Gastrocnemius medialis (tissue), 4 donors: ENCODE data around the gene RAI1. TPM values are rescaled to one million over a fixed set of nuclear protein-coding genes. Genes with fewer than 3 reads are reported as not detected.
A peak's percentile ranks its signal among the peaks of the same experiment; 100 is the strongest.

Experiments used
- ATAC-seq, 2 donors: fragments of 150-250 bp; one replicate each; pipeline ENCODE4 v1.9.1; 2016
- DNase-seq, 2 donors: peaks; one replicate each; pipeline ENCODE4 v3.0.0-alpha.2; 2019
- H3K27ac ChIP-seq, 4 donors: fragments of 200-600 bp; sonication (generic); 1 replicate in 1 of 4; 2 replicates in 3 of 4; pipeline ENCODE4 v1.5.1; 2016 to 2018; ENCODE audit warnings: mild to moderate bottlenecking in 2 of 4, moderate library complexity in 1 of 4
- H3K27me3 ChIP-seq, 3 donors: fragments of 200-600 bp; sonication (generic) in 2 of 3; 1 replicate in 1 of 3; 2 replicates in 2 of 3; pipeline versions ENCODE4 v1.5.1 to v1.6.0; 2016 to 2019; ENCODE audit warnings: mild to moderate bottlenecking in 1 of 3, moderate library complexity in 1 of 3
- H3K36me3 ChIP-seq, 2 donors: fragments of 200-600 bp; sonication (generic) in 1 of 2; one replicate each; pipeline ENCODE4 v1.5.1; 2017 to 2018
- H3K4me1 ChIP-seq, 2 donors: fragments of 200-600 bp; sonication (generic) in 1 of 2; one replicate each; pipeline ENCODE4 v1.5.1; 2016 to 2017; ENCODE audit warnings: mild to moderate bottlenecking in 2 of 2
- H3K4me3 ChIP-seq, 4 donors: fragments of 200-600 bp; sonication (generic) in 3 of 4; 1 replicate in 1 of 4; 2 replicates in 3 of 4; pipeline ENCODE4 v1.5.1; 2016 to 2019; ENCODE audit warnings: mild to moderate bottlenecking in 2 of 4
- H3K9me3 ChIP-seq, 3 donors: fragments of 200-600 bp; sonication (generic) in 2 of 3; 1 replicate in 1 of 3; 2 replicates in 2 of 3; pipeline ENCODE4 v1.5.1; 2016 to 2019
- POLR2A ChIP-seq, 2 donors: fragments of 450-650 bp; IDR thresholded peaks; one replicate each; pipeline ENCODE4 v1.6.1; 2017; ENCODE audit warnings: antibody characterized with exemption in 2 of 2, mild to moderate bottlenecking in 2 of 2, moderate library complexity in 2 of 2
- in situ Hi-C, 4 donors: fragments of 200-750 bp; cut with MboI; loops; one replicate each; pipeline versions ENCODE4 v1.15.0 to v1.8.0; 2017; ENCODE audit warnings: low sequenced_read_pairs in 4 of 4
- intact Hi-C: fragments of 100-400 bp; cut with DNase I; formaldehyde crosslinking; loops from one replicate; pipeline ENCODE4 v1.15.1; 2023; ENCODE audit warnings: low total_unique reads
- total RNA-seq, 4 donors: library from RNA; depleted of rRNA; stranded (reverse); fragments of >200 nt; gene quantifications; one replicate each; pipeline versions ENCODE4 v1.1.0 to v1.2.3, GENCODE V29; 2016
- TF ChIP-seq, protein P1 (sequence below), 5 experiments: fragments of 450-650 bp in 3 of 5; fragments of 200-600 bp in 2 of 5; sonication (generic) in 2 of 5; IDR thresholded peaks in 4 of 5; conservative IDR thresholded peaks in 1 of 5; 1 replicate in 4 of 5; 2 replicates in 1 of 5; pipeline ENCODE4 v1.5.1; 2016 to 2019; ENCODE audit warnings: antibody characterized with exemption in 5 of 5, mild to moderate bottlenecking in 3 of 5, moderate library complexity in 3 of 5

The RAI1 gene
- total RNA-seq, 4 donors from 2014 or later, result 2.1 to 6.7 (median 4.3) TPM

DNA sequence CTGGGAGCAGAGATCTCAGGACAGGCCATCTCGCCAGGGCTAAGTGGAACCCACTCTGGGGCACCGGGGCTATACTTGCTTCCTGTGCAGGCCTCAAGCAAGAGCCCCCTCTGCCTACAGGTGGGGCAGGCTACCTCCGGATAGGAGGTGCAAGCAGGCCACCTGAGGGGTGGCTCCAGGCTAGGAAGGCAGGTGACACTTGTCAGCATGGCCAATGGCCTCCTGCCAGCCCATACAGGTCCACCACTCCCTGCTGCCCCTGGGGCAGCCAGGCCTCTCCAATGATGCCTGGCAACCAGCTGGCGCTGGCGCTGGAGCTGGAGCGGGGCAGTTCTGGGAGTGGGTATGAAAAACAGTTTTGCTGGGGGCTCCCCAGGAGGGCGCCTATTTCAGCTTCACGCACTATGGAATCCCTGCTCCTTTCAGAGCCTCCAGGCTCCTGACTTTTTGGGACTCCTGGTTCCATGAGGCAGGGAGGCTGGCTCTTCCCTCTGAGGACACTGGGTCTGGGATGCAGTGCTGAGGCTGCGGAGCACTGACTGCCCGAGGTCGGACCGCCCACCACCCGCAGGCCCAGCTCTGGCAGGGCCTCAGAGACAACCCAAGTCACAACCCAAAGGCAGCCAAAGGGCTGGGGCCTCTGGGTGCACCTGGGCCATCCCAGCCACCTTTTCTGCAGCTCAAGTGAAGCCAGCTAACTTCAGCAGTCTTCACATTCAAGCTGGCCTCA is 164.0 kb downstream of the RAI1 start:
- Histone ChIP-seq H3K4me3 (no peak overlapping the region), H3K27ac (peak overlapping the region in 3 of 4 donors; percentile 12 to 100 (median 77)), H3K9me3 (no peaks in the 10 kb centered on the region), H3K4me1 (peaks cover 42 to 64% of the 10 kb centered on the region in 2 donors), H3K27me3 (no peaks in the 10 kb centered on the region), H3K36me3 (peaks cover 0 to 8% of the 10 kb centered on the region in 2 donors)
- DNase-seq (no peak), ATAC-seq (no peak)
- intact Hi-C loops, result loop anchor here (10.0 kb wide), 1 partner anchor 340 kb away; the partner anchor contains the start of gene ALKBH5
- TF ChIP-seq, protein P1, sequence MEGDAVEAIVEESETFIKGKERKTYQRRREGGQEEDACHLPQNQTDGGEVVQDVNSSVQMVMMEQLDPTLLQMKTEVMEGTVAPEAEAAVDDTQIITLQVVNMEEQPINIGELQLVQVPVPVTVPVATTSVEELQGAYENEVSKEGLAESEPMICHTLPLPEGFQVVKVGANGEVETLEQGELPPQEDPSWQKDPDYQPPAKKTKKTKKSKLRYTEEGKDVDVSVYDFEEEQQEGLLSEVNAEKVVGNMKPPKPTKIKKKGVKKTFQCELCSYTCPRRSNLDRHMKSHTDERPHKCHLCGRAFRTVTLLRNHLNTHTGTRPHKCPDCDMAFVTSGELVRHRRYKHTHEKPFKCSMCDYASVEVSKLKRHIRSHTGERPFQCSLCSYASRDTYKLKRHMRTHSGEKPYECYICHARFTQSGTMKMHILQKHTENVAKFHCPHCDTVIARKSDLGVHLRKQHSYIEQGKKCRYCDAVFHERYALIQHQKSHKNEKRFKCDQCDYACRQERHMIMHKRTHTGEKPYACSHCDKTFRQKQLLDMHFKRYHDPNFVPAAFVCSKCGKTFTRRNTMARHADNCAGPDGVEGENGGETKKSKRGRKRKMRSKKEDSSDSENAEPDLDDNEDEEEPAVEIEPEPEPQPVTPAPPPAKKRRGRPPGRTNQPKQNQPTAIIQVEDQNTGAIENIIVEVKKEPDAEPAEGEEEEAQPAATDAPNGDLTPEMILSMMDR (IDR thresholded peaks at IDR 0.05 in 4 of 5, conservative IDR thresholded peaks at IDR 0.05 in 1 of 5), result no peak
- no peak for TF ChIP-seq POLR2A (IDR thresholded peaks at IDR 0.05)
- in situ Hi-C loops, result no loop called here

DNA sequence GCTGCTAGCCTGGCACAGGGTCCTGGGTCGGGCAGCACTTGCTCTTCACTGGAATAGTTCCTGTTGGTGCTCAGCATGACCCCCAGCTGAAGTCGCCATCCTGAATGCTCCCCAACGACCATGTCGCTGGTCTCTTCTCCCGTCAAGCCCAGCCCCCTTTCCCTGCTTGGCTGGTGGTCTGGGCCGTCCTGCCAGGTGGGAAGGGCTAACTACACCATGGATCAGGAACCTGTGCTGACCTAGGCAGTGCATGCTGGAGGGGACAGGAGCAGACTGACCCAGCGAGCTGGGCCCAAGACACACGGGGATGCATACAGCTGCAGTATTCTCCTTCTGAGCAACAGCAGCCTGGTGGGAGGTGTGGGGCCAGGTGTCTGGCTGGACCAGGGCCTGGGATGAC is 164.7 kb downstream of the RAI1 start:
- in situ Hi-C loops (no loop called here), intact Hi-C loops (loop anchor here (10.0 kb wide), 1 partner anchor 339 kb away; the partner anchor contains the start of gene ALKBH5)
- no peak for DNase-seq
- Histone ChIP-seq H3K27ac (no peak overlapping the region), H3K9me3 (no peaks in the 10 kb centered on the region), H3K4me3 (no peak overlapping the region), H3K4me1 (peaks cover 45 to 63% of the 10 kb centered on the region in 2 donors), H3K27me3 (no peaks in the 10 kb centered on the region), H3K36me3 (peaks cover 0 to 8% of the 10 kb centered on the region in 2 donors)
- no peak for ATAC-seq
- TF ChIP-seq, protein P1 (IDR thresholded peaks at IDR 0.05 in 4 of 5, conservative IDR thresholded peaks at IDR 0.05 in 1 of 5), result no peak
- TF ChIP-seq POLR2A (IDR thresholded peaks at IDR 0.05), result no peak

DNA sequence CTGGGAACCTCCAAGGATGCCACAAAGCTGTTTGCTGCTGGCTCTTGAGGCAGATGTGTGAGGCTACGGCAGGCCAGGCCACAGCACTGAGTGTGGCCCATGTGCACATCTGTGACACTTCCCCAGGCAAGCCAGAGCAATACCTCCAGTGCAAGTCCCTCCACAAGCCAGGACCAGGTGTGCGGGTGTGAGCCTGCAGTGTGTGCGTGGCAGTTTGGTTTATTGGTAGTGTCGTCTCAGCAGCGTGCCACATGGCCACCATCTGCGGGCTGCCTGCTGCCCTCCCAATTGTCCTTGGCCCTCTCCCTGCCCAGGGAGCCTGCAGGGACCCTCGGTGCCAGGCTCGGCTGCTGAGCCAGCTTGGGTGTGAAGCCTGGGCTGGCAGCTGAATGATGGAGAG is 165.4 kb downstream of the RAI1 start:
- Histone ChIP-seq H3K4me3 (no peak overlapping the region), H3K27me3 (no peaks in the 10 kb centered on the region), H3K27ac (no peak overlapping the region), H3K36me3 (peaks cover 0 to 8% of the 10 kb centered on the region in 2 donors), H3K4me1 (peaks cover 43 to 57% of the 10 kb centered on the region in 2 donors), H3K9me3 (no peaks in the 10 kb centered on the region)
- DNase-seq (no peak), ATAC-seq (no peak)
- TF ChIP-seq, protein P1 (IDR thresholded peaks at IDR 0.05 in 4 of 5, conservative IDR thresholded peaks at IDR 0.05 in 1 of 5), result no peak
- TF ChIP-seq POLR2A (IDR thresholded peaks at IDR 0.05), result no peak
- intact Hi-C loops (loop anchor here (10.0 kb wide), 1 partner anchor 338 kb away; the partner anchor contains the start of gene ALKBH5), in situ Hi-C loops (no loop called here)

DNA sequence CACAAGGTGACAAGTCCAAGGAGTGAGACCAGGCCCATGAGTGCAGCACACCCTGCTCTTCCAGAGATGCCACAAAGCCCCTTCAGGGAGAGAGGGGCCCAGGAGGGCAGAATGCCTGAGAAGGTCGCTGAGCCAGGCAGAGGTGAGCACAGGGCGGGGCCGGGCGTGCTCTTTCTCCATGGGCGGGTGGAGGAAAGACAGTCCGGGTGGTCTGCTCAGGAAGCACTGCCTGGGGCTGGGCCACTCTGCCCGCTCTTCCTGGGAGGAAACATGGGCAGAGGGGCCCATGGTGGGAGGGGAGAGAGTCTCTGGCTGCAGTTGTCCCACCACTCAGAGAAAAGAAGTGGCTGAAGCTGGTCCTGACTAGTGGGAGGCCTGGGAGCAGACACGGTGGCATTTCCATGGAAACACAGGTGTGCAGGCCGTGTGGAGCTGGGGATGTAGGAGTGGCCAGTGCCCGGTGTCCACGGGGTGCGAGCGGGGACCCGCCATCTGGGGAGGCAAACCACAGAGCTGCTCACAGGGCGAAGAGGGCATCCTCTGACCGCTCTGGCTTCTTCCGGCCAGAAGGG is 165.9 kb downstream of the RAI1 start:
- no peak for ATAC-seq
- Histone ChIP-seq H3K4me3 (no peak overlapping the region), H3K9me3 (no peaks in the 10 kb centered on the region), H3K4me1 (peaks cover 37 to 51% of the 10 kb centered on the region in 2 donors), H3K36me3 (peaks cover 0 to 8% of the 10 kb centered on the region in 2 donors), H3K27ac (no peak overlapping the region), H3K27me3 (no peaks in the 10 kb centered on the region)
- in situ Hi-C loops, result no loop called here
- TF ChIP-seq POLR2A (IDR thresholded peaks at IDR 0.05), result no peak
- TF ChIP-seq, protein P1 (IDR thresholded peaks at IDR 0.05 in 4 of 5, conservative IDR thresholded peaks at IDR 0.05 in 1 of 5), result no peak
- DNase-seq, result no peak
- intact Hi-C loops, result loop anchor here (10.0 kb wide), 1 partner anchor 338 kb away; the partner anchor contains the start of gene ALKBH5
